ENCODE results near the gene VPS35. TPM values are rescaled to one million over a fixed set of nuclear protein-coding genes. Genes with fewer than 3 reads are reported as not detected.

Gene VPS35
- total RNA-seq, 1 donor from 2014 or later = 111 TPM

DNA sequence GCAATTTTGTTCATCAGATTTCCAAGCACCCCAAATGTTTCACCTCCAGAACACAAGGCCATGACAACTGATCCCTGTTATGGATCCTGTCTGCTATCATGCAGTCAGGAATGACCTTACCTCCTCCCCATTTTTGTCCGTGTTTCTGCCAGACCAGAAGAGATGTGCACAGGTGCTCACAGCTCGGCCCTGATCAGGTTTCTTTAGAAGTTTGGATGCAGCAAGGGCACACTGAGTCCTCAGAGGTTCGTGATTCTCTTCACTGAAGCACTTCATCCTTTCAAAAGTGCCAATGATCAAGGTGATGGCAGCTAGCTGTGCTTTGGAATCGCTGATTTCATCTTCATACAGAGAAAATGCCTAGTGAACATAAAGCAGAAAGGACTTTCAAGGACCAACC, 26.9 kb downstream of the VPS35 start:
- no peaks in the 10 kb centered on the region for H3K36me3 Mint-ChIP-seq (ENCODE audit: unreplicated experiment)
- H3K9me3 Mint-ChIP-seq (ENCODE audit: unreplicated experiment) = peaks cover 2% of the 10 kb centered on the region
- no peaks in the 10 kb centered on the region for H3K27me3 Mint-ChIP-seq (ENCODE audit: unreplicated experiment)
- H3K4me3 Mint-ChIP-seq (ENCODE audit: unreplicated experiment) = no peak overlapping the region
- H3K4me1 Mint-ChIP-seq (ENCODE audit: low read depth, unreplicated experiment) = no peaks in the 10 kb centered on the region
- TF ChIP-seq, protein P1, sequence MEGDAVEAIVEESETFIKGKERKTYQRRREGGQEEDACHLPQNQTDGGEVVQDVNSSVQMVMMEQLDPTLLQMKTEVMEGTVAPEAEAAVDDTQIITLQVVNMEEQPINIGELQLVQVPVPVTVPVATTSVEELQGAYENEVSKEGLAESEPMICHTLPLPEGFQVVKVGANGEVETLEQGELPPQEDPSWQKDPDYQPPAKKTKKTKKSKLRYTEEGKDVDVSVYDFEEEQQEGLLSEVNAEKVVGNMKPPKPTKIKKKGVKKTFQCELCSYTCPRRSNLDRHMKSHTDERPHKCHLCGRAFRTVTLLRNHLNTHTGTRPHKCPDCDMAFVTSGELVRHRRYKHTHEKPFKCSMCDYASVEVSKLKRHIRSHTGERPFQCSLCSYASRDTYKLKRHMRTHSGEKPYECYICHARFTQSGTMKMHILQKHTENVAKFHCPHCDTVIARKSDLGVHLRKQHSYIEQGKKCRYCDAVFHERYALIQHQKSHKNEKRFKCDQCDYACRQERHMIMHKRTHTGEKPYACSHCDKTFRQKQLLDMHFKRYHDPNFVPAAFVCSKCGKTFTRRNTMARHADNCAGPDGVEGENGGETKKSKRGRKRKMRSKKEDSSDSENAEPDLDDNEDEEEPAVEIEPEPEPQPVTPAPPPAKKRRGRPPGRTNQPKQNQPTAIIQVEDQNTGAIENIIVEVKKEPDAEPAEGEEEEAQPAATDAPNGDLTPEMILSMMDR (IDR thresholded peaks at IDR 0.05; ENCODE audit: partially characterized antibody, unreplicated experiment) = no peak
- no peak overlapping the region for H3K27ac Mint-ChIP-seq (ENCODE audit: unreplicated experiment)
- DNase-seq = no peak

DNA sequence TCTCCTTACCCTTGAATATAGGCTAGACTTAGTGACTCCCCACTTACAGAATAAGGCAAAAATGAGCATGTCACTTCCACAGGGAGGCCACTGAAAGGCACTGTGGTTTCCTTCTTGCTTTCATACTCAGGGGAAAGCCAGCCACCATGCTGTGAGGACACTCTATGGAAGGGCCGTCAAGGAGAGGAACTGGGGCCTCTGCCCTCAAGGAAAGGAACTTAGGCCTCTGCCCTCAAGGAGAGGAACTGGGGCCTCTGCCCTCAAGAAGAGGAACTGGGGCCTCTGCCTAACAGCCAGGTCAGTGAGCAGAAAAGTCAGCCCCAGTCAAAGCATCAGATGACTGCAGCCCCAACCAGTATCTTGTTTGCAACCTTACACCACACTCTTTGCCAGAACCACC, 30.1 kb downstream of the VPS35 start:
- TF ChIP-seq, protein P1 (IDR thresholded peaks at IDR 0.05; ENCODE audit: partially characterized antibody, unreplicated experiment) = no peak
- Mint-ChIP-seq H3K27ac (ENCODE audit: unreplicated experiment) (no peak overlapping the region), H3K27me3 (ENCODE audit: unreplicated experiment) (peaks cover 2% of the 10 kb centered on the region), H3K4me1 (ENCODE audit: low read depth, unreplicated experiment) (peaks cover 2% of the 10 kb centered on the region), H3K4me3 (ENCODE audit: unreplicated experiment) (no peak overlapping the region), H3K9me3 (ENCODE audit: unreplicated experiment) (peaks cover 11% of the 10 kb centered on the region), H3K36me3 (ENCODE audit: unreplicated experiment) (peaks cover 15% of the 10 kb centered on the region)
- no peak for DNase-seq

DNA sequence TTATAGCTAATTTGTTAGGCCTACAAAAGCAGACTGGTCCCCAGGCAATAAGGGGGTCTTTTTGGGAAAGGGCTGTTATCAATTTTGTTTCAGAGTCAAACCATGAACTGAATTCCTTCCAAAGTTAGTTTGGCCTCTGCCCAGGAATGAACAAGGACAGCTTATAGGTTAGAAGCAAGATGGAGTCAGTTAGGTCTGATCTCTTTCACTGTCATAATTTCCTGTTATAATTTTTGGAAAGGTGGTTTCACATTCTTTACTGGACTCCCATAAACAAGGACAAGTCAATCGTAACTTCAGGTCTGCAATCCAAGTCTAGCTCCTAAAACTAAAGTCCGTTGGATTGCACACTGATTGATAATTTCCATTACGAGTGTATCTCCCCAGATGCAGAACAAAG, 37.7 kb downstream of the VPS35 start:
- peaks cover 6% of the 10 kb centered on the region for H3K4me1 Mint-ChIP-seq (ENCODE audit: low read depth, unreplicated experiment)
- H3K27ac Mint-ChIP-seq (ENCODE audit: unreplicated experiment) = no peak overlapping the region
- peaks cover 14% of the 10 kb centered on the region for H3K36me3 Mint-ChIP-seq (ENCODE audit: unreplicated experiment)
- no peak overlapping the region for H3K4me3 Mint-ChIP-seq (ENCODE audit: unreplicated experiment)
- H3K9me3 Mint-ChIP-seq (ENCODE audit: unreplicated experiment) = peaks cover 15% of the 10 kb centered on the region
- no peak for DNase-seq
- TF ChIP-seq, protein P1 (IDR thresholded peaks at IDR 0.05; ENCODE audit: partially characterized antibody, unreplicated experiment) = no peak
- H3K27me3 Mint-ChIP-seq (ENCODE audit: unreplicated experiment) = peaks cover 6% of the 10 kb centered on the region

DNA sequence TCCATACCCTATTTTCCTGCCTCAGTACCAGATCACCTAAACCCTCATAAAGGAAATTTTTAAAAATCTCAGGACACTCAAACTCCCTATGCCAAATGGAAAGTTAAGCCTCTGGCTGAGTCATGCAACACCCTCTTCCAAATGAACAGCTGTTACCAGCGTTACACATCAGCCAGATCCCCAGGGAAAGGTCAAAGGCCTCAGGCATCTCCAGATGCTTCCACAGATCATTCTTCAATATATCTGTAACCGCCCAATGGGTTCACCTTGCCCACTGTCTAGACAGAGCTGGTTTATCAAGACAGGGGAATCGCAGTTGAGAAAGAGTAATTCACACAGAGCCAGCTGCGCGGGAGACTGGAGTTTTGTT, 38.7 kb downstream of the VPS35 start:
- H3K9me3 Mint-ChIP-seq (ENCODE audit: unreplicated experiment) = peaks cover 10% of the 10 kb centered on the region
- H3K4me3 Mint-ChIP-seq (ENCODE audit: unreplicated experiment) = no peak overlapping the region
- TF ChIP-seq, protein P1 (IDR thresholded peaks at IDR 0.05; ENCODE audit: partially characterized antibody, unreplicated experiment) = no peak
- peaks cover 3% of the 10 kb centered on the region for H3K4me1 Mint-ChIP-seq (ENCODE audit: low read depth, unreplicated experiment)
- H3K27ac Mint-ChIP-seq (ENCODE audit: unreplicated experiment) = peak overlapping the region; percentile 10
- H3K27me3 Mint-ChIP-seq (ENCODE audit: unreplicated experiment) = peaks cover 5% of the 10 kb centered on the region
- DNase-seq = no peak
- peaks cover 5% of the 10 kb centered on the region for H3K36me3 Mint-ChIP-seq (ENCODE audit: unreplicated experiment)

DNA sequence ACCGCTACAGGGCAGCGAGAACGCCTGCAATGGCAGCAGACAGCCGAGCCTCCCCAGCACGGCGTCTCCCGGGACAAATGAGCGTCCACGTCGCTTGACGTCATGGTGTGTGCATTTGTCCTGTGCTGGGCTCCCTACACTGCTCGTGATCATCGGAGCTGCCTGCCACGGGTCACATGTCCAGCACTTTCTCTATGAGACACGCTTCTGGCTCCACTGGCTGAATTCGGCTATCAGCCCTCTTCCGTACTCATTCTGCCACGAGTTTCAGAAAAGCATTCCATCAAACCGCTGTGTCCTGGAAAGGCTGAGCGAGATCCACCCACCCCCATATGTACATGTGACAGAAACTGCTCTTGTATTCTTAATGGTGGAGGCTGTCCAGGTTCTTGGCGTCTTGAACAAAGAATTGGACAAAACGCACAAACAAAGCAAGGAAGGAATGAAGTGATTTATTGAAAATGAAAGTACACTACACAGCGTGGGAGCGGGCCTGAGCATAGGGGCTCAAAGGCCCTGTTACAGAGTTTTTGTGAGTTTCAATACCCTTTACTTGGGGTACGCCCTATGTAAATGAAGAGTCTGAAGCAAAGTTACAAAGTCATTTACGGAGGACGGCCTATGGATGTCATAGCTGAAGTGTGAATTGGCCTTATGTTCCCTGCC, 39.3 kb downstream of the VPS35 start:
- no peak overlapping the region for H3K4me3 Mint-ChIP-seq (ENCODE audit: unreplicated experiment)

More for the DNA sequence above, 39.3 kb downstream of the VPS35 start:
- H3K27me3 Mint-ChIP-seq (ENCODE audit: unreplicated experiment) = peaks cover 4% of the 10 kb centered on the region
- TF ChIP-seq, protein P1 (IDR thresholded peaks at IDR 0.05; ENCODE audit: partially characterized antibody, unreplicated experiment) = no peak
- no peak for DNase-seq
- peak overlapping the region; percentile 33 for H3K27ac Mint-ChIP-seq (ENCODE audit: unreplicated experiment)
- H3K9me3 Mint-ChIP-seq (ENCODE audit: unreplicated experiment) = peaks cover 6% of the 10 kb centered on the region
- peaks cover 3% of the 10 kb centered on the region for H3K4me1 Mint-ChIP-seq (ENCODE audit: low read depth, unreplicated experiment)
- H3K36me3 Mint-ChIP-seq (ENCODE audit: unreplicated experiment) = no peaks in the 10 kb centered on the region
